COLO668 (cell line): ENCODE data around the gene TMEM128.

Source experiments
- DNase-seq: peaks from one replicate; lab custom pipeline; 2025; ENCODE audit not compliant: unreplicated experiment; lab: John Stamatoyannopoulos, UW

Gene TMEM128

DNA sequence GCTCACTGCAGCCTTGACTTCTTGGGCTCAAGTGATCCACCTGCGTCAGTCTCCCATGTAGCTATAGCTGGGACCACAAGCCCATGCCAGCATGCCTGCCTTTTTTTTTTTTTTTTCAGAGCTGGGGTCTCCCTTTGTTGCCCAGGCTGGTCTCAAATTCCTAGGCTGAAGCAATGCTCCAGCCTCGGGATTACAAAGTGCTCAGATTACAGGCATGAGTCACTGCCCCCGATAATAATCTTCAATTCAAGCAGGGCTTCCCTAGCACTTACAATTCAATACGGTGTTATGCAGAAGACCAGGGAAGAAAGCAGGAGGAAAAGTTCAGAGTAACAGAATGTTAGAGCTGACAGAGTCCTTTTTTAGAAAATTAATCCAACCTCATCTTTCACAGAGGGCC lies 47.4 kb downstream of the TMEM128 start:
- no peak for DNase-seq

DNA sequence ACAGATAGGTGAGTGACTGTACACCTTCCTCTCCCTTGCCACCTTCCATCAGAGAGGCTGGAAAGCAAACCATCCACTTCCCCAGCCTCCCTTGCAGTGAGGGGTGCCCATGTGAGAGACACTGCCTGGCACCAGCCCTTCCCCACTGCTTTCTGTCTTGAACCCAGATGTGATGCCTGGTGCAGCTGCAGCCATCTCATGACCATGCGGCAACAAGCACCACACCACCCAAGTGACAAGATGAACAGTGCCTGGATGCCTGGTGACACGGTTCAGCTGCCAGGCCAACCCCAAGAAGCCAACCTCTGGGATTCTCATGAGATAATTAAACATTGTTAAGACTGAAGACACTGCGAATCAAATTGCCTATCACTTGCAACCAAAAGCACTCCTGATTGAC lies 52.7 kb downstream of the TMEM128 start:
- DNase-seq, result no peak

DNA sequence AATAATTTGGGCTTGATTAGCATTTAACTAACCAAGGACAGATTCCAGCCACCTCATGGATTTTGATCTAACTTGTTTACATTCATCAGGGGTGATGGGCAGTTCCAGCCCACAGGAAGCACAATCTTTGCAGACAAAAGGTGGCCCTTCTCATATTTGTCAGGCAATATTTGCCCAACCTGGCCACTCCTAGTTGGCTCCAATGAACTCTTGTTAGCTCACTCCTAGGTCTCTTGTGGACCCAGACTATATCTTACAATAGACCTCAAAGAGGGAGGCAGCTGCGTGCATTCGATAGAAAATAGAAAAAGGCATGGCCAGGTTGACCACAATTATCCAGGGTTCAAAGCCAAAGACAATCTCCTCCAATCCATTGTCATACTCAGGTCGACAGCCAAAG lies 59.5 kb downstream of the TMEM128 start:
- DNase-seq, result peak; percentile 24
